Endothelial cell of umbilical vein (primary cell): Measurements from ENCODE around the gene KCNH6. TPM values are rescaled to one million over a fixed set of nuclear protein-coding genes. Genes with fewer than 3 reads are reported as not detected.

ENCODE experiments used
- BruUV-seq: library from RNA; stranded (reverse); fragments of 400-500 nt; replicated peaks from 2 replicates; lab custom pipeline; 2021; lab: Mats Ljungman, UMichigan
- CTCF ChIA-PET: fragments of 300-600, 350-600 bp; sonication (Branson Sonifier 250); formaldehyde crosslinking; loops from one replicate; lab custom pipeline; 2021; ENCODE audit warnings: antibody characterized with exemption, inconsistent platforms; lab: Charles Lee
- POLR2A ChIA-PET: fragments of 300-600, 350-600 bp; sonication (Branson Sonifier 250); formaldehyde crosslinking; loops from one replicate; lab custom pipeline; 2021; ENCODE audit warnings: antibody characterized with exemption, inconsistent platforms; lab: Charles Lee
- DNase-seq: peaks from one replicate; pipeline ENCODE4 v3.0.0-alpha.2; 2011; ENCODE audit warnings: low read depth, low spot score
- FAIRE-seq: peaks from 2 replicates; lab custom pipeline; 2011; peaks lifted over from hg19 to GRCh38; lab: Jason Lieb, UNC
- H2AFZ ChIP-seq: 2 replicates; pipeline ENCODE4 v1.6.0; 2012; ENCODE audit warnings: low read depth, low read length, control low read depth, inconsistent platforms
- H3K27ac ChIP-seq: 2 replicates; pipeline ENCODE4 v1.5.1; 2011; ENCODE audit warnings: low read depth, mild to moderate bottlenecking, control low read depth, low read length, moderate library complexity; ENCODE audit not compliant: insufficient read depth
- H3K27me3 ChIP-seq, 2 experiments: 2 replicates each; pipeline versions ENCODE4 v1.6.0 to v1.6.1; 2011; ENCODE audit warnings: low read length in 2 of 2, mixed read lengths in 1 of 2; ENCODE audit not compliant: control insufficient read depth in 2 of 2, insufficient read depth in 2 of 2
- H3K36me3 ChIP-seq, 2 experiments: 2 replicates in 1 of 2; 3 replicates in 1 of 2; pipeline ENCODE4 v1.5.1; 2011; ENCODE audit warnings: low read length in 2 of 2, mild to moderate bottlenecking in 1 of 2, moderate library complexity in 1 of 2; ENCODE audit not compliant: control insufficient read depth in 2 of 2, insufficient read depth in 2 of 2; ENCODE audit errors: extremely low read depth in 1 of 2
- H3K4me1 ChIP-seq: 3 replicates; pipeline ENCODE4 v1.5.1; 2011; ENCODE audit warnings: mild to moderate bottlenecking, low read length; ENCODE audit not compliant: control insufficient read depth, insufficient read depth; ENCODE audit errors: extremely low read depth
- H3K4me2 ChIP-seq: 2 replicates; pipeline ENCODE4 v1.6.1; 2011; ENCODE audit warnings: low read length, control low read depth, mixed read lengths; ENCODE audit not compliant: insufficient read depth
- H3K4me3 ChIP-seq, 3 experiments: fragments of 200-600 bp in 1 of 3; sonication (generic), shearing (Covaris generic) in 1 of 3; replicated peaks in 1 of 3; 2 replicates each; pipeline ENCODE4 v1.5.1; 2011 to 2016; ENCODE audit warnings: control low read depth in 3 of 3, low read length in 3 of 3, mild to moderate bottlenecking in 2 of 3, inconsistent platforms in 1 of 3, low read depth in 1 of 3, moderate library complexity in 1 of 3; ENCODE audit not compliant: insufficient read depth in 1 of 3
- H3K79me2 ChIP-seq: 2 replicates; pipeline ENCODE4 v1.6.0; 2012; ENCODE audit warnings: low read length, inconsistent platforms; ENCODE audit not compliant: control insufficient read depth, insufficient read depth
- H3K9ac ChIP-seq: replicated peaks from 2 replicates; pipeline ENCODE3; 2011; ENCODE audit warnings: low read length, control low read depth; ENCODE audit not compliant: insufficient read depth; ENCODE audit errors: extremely low read depth
- H3K9me1 ChIP-seq: replicated peaks from 3 replicates; pipeline ENCODE4 v1.6.0; 2011; ENCODE audit warnings: mild to moderate bottlenecking, low read length; ENCODE audit not compliant: control insufficient read depth, insufficient read depth; ENCODE audit errors: extremely low read depth
- H3K9me3 ChIP-seq: replicated peaks from 2 replicates; pipeline ENCODE4 v1.5.1; 2012; ENCODE audit warnings: low read length, inconsistent platforms; ENCODE audit not compliant: control insufficient read depth, insufficient read depth
- H4K20me1 ChIP-seq: replicated peaks from 2 replicates; pipeline ENCODE3; 2011; ENCODE audit warnings: mild to moderate bottlenecking, low read length; ENCODE audit not compliant: control insufficient read depth, insufficient read depth; ENCODE audit errors: extremely low read depth
- CTCF ChIP-seq, 2 donors: IDR thresholded peaks; 1 replicate in 1 of 2; 2 replicates in 1 of 2; pipeline ENCODE4 v1.5.1; 2011; ENCODE audit warnings: low read length in 2 of 2, mild to moderate bottlenecking in 2 of 2, moderate library complexity in 2 of 2, control low read depth in 1 of 2, inconsistent platforms in 1 of 2, low read depth in 1 of 2; ENCODE audit not compliant: insufficient read depth in 1 of 2; ENCODE audit errors: extremely low read depth in 1 of 2
- EZH2 ChIP-seq: IDR thresholded peaks from 2 replicates; pipeline ENCODE4 v1.6.1; 2012; ENCODE audit warnings: borderline replicate concordance, low read depth, mild to moderate bottlenecking, moderate library complexity, low read length, inconsistent platforms; ENCODE audit not compliant: severe bottlenecking
- FOS ChIP-seq: IDR thresholded peaks from 2 replicates; pipeline ENCODE4 v1.6.1; 2011; ENCODE audit warnings: mild to moderate bottlenecking, low read length, moderate library complexity, borderline replicate concordance; ENCODE audit not compliant: insufficient read depth
- GATA2 ChIP-seq: IDR thresholded peaks from 2 replicates; pipeline ENCODE4 v1.7.0; 2011; ENCODE audit warnings: low read depth, mild to moderate bottlenecking, moderate library complexity, mixed read lengths, low read length; ENCODE audit not compliant: insufficient read length, insufficient read depth
- JUN ChIP-seq: IDR thresholded peaks from 2 replicates; pipeline ENCODE4 v1.6.1; 2011; ENCODE audit warnings: borderline replicate concordance, low read depth; ENCODE audit not compliant: insufficient read length, insufficient read depth
- MAX ChIP-seq: IDR thresholded peaks from 2 replicates; pipeline ENCODE4 v1.6.1; 2011; ENCODE audit not compliant: insufficient read depth, insufficient read length
- MYC ChIP-seq: IDR thresholded peaks from one replicate; pipeline ENCODE4 v1.6.1; 2011; ENCODE audit warnings: mild to moderate bottlenecking, low read depth, low read length
- POLR2A ChIP-seq: IDR thresholded peaks from 2 replicates; pipeline ENCODE4 v1.6.1; 2012; ENCODE audit warnings: low read depth, mild to moderate bottlenecking, control low read depth, low read length
- POLR2AphosphoS5 ChIP-seq: IDR thresholded peaks from 2 replicates; pipeline ENCODE4 v1.6.1; 2012; ENCODE audit warnings: low read depth, mild to moderate bottlenecking, control low read depth, low read length, moderate library complexity; ENCODE audit not compliant: insufficient read depth
- dilution Hi-C: fragments of 300-500 bp; cut with MboI; formaldehyde crosslinking; loops from one replicate; pipeline ENCODE4 v1.15.0; 2019; ENCODE audit warnings: low sequenced_read_pairs; ENCODE audit not compliant: extremely low pct_ligation_motif_present
- intact Hi-C: fragments of 100-400 bp; cut with micrococcal nuclease; formaldehyde crosslinking; loops from one replicate; pipeline ENCODE4 v1.10.0; 2022
- polyA plus RNA-seq, 4 experiments: library from polyadenylated mRNA; depleted of rRNA in 3 of 4; stranded (reverse) in 3 of 4; unstranded in 1 of 4; fragments of >200 nt; gene quantifications; 2 replicates each; pipeline versions ENCODE4 v1.2.1 to v1.2.3, GENCODE V29; 2011 to 2012; ENCODE audit warnings: missing spikeins in 1 of 4
- total RNA-seq: library from RNA; stranded (reverse); gene quantifications from 2 replicates; pipeline ENCODE4 v1.2.3, GENCODE V29; 2021

Gene KCNH6
- total and polyA plus RNA-seq, 2 donors (not counting 3 experiments of a cell fraction or from before 2014, with no cell fraction given) = 0.07 TPM; not detected in 1

GRCh38 chr17:63528183-63528582 lies 5.0 kb downstream of the KCNH6 start:
- dilution Hi-C loops (no loop called here), intact Hi-C loops (no loop called here)
- H3K4me1 ChIP-seq = peaks cover 4% of the 10 kb centered on the region
- FAIRE-seq (no peak), DNase-seq (no peak)
- H3K9ac ChIP-seq = no peak overlapping the region
- H3K9me3 ChIP-seq = no peaks in the 10 kb centered on the region
- no peak overlapping the region for H3K4me3 ChIP-seq
- no peak overlapping the region for H3K4me2 ChIP-seq
- no TSS peak for BruUV-seq
- no peak overlapping the region for H2AFZ ChIP-seq
- H3K36me3 ChIP-seq = no peaks in the 10 kb centered on the region
- no peak overlapping the region for H3K27ac ChIP-seq
- no peaks in the 10 kb centered on the region for H4K20me1 ChIP-seq
- H3K79me2 ChIP-seq = no peaks in the 10 kb centered on the region
- POLR2A ChIA-PET = interaction anchor here (0.6 kb wide), 2 partner anchors 54 to 282 kb away, joined by 3 to 11 read pairs; no protein-coding TSS in a partner anchor
- peaks cover 0 to 4% of the 10 kb centered on the region in 2 experiments for H3K27me3 ChIP-seq
- H3K9me1 ChIP-seq = no peaks in the 10 kb centered on the region
- TF ChIP-seq POLR2A (no peak), JUN (no peak), FOS (no peak), GATA2 (no peak), EZH2 (no peak), CTCF (IDR thresholded peaks at IDR 0.05; ENCODE audit: extremely low read depth in 1 of 2, insufficient read depth in 1 of 2, low read depth in 1 of 2, low read length in 2 of 2) (no peak), MYC (no peak), MAX (no peak), POLR2AphosphoS5 (no peak)
- CTCF ChIA-PET = no interaction called here
